HepG2 (cell line): ENCODE measurements around the gene CD68. TPM values are rescaled to one million over a fixed set of nuclear protein-coding genes. Genes with fewer than 3 reads are reported as not detected.

Experiments used
- E2F1 ChIP-seq: sonication (generic); formaldehyde crosslinking; IDR thresholded peaks from 2 replicates; pipeline ENCODE4 v1.5.0; 2020; ENCODE audit warnings: missing genetic modification reagents
- EED ChIP-seq: sonication (generic); formaldehyde crosslinking; IDR thresholded peaks from 2 replicates; pipeline ENCODE4 v1.5.0; 2020; ENCODE audit warnings: mild to moderate bottlenecking, missing genetic modification reagents
- HCFC1 ChIP-seq: fragments of 150-350 bp; IDR thresholded peaks from 2 replicates; pipeline ENCODE4 v1.6.1; 2014; ENCODE audit warnings: low read depth, low read length
- KMT2A ChIP-seq: sonication (generic); formaldehyde crosslinking; IDR thresholded peaks from 2 replicates; pipeline ENCODE4 v1.4.0; 2020; ENCODE audit warnings: missing genetic modification reagents
- MAFG ChIP-seq: sonication (generic); formaldehyde crosslinking; IDR thresholded peaks from 2 replicates; pipeline ENCODE4 v1.5.1; 2020; ENCODE audit warnings: mild to moderate bottlenecking, missing genetic modification reagents
- TFAP4 ChIP-seq: sonication (generic); IDR thresholded peaks from 2 replicates; pipeline ENCODE4 v1.6.1; 2016; ENCODE audit warnings: low read depth, borderline replicate concordance
- ZNF225 ChIP-seq: sonication (generic); formaldehyde crosslinking; IDR thresholded peaks from 2 replicates; pipeline ENCODE4 v1.4.0; 2020; ENCODE audit warnings: mild to moderate bottlenecking, missing genetic modification reagents
- ZNF687 ChIP-seq: sonication (generic); formaldehyde crosslinking; IDR thresholded peaks from 2 replicates; pipeline ENCODE4 v1.5.1; 2020; ENCODE audit warnings: mild to moderate bottlenecking, missing genetic modification reagents, moderate library complexity
- polyA plus RNA-seq, 8 experiments: library from polyadenylated mRNA; depleted of rRNA in 3 of 8; stranded (reverse) in 7 of 8; unstranded in 1 of 8; fragments of >200 nt; fragmentation: Illumina TruSeq in 4 of 8; extraction: Trizol in 4 of 8; gene quantifications; 2 replicates each; pipeline versions ENCODE4 v1.2.1 to v1.2.3, GENCODE V29; 2011 to 2016; ENCODE audit warnings: low read depth in 4 of 8, missing spikeins in 1 of 8, mixed read lengths in 1 of 8; ENCODE audit not compliant: insufficient read depth in 1 of 8
- total RNA-seq, 5 experiments: library from RNA; depleted of rRNA; stranded (reverse); fragments of >200 nt; fragmentation: Illumina TruSeq; extraction: Trizol; gene quantifications; 2 replicates each; pipeline ENCODE4 v1.2.3, GENCODE V29; 2016; ENCODE audit warnings: low read depth in 1 of 5
- TF ChIP-seq, protein P1 (sequence below): sonication (generic); formaldehyde crosslinking; IDR thresholded peaks from 2 replicates; pipeline ENCODE4 v1.4.0; 2020; ENCODE audit warnings: low read depth, mild to moderate bottlenecking, missing genetic modification reagents
- TF ChIP-seq, protein P2 (sequence below): sonication (generic); formaldehyde crosslinking; IDR thresholded peaks from 2 replicates; pipeline ENCODE4 v1.5.0; 2020; ENCODE audit warnings: mild to moderate bottlenecking, missing genetic modification reagents
- TF ChIP-seq, protein P3 (sequence below): sonication (generic); formaldehyde crosslinking; IDR thresholded peaks from 2 replicates; pipeline ENCODE4 v1.4.0; 2020; ENCODE audit warnings: missing genetic modification reagents, borderline replicate concordance

The CD68 gene
- total and polyA plus RNA-seq, 2 of the 13 experiments (the other 11 are each of a cell fraction or from before 2014, with no cell fraction given), result 10.3 to 104 TPM

DNA sequence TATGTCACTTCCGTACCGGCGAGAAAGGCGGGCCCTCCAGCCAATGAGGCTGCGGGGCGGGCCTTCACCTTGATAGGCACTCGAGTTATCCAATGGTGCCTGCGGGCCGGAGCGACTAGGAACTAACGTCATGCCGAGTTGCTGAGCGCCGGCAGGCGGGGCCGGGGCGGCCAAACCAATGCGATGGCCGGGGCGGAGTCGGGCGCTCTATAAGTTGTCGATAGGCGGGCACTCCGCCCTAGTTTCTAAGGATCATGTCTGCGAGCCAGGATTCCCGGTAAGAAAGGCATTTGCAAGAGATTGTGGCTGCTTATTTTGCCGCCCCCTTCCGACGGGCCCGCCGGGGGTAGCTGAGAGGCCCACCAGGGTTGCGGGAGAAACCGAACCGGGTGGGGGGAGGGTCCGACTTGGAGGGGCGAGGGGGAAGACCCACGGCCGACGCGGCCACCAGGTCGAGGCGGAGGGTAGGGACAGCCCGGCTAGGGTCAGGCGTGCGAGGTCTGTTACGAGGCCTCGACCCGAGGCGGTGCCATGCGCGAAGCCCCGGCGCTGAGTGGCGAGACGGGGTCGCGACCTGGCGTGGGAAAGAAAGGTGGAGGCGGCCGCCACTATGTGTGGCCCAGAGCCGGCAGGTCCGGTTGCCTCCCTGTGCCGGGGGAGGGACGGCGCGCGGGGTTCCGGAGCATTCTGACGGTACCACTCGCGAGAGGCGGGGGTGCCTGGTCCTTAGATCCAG, 6.7 kb upstream of the CD68 start (continued):
- TF ChIP-seq E2F1 (CRISPR knock-in tag) (peak; percentile 82), ZNF225 (CRISPR knock-in tag) (peak; percentile 39; the same call in 1 of the 2 replicates), EED (CRISPR knock-in tag) (0 out of 2 replicates have a peak, but pooled peaks have one; percentile 77), KMT2A (CRISPR knock-in tag) (0 out of 2 replicates have a peak, but pooled peaks have one; percentile 14), TFAP4 (peak; percentile 4; the same call in 1 of the 2 replicates), MAFG (CRISPR knock-in tag) (no peak), ZNF687 (CRISPR knock-in tag) (peak; percentile 56), HCFC1 (peak; percentile 5; the same call in 1 of the 2 replicates)
- TF ChIP-seq, protein P1, sequence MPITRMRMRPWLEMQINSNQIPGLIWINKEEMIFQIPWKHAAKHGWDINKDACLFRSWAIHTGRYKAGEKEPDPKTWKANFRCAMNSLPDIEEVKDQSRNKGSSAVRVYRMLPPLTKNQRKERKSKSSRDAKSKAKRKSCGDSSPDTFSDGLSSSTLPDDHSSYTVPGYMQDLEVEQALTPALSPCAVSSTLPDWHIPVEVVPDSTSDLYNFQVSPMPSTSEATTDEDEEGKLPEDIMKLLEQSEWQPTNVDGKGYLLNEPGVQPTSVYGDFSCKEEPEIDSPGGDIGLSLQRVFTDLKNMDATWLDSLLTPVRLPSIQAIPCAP (CRISPR knock-in tag), result no peak; the same call in 1 of the 2 replicates
- TF ChIP-seq, protein P2, sequence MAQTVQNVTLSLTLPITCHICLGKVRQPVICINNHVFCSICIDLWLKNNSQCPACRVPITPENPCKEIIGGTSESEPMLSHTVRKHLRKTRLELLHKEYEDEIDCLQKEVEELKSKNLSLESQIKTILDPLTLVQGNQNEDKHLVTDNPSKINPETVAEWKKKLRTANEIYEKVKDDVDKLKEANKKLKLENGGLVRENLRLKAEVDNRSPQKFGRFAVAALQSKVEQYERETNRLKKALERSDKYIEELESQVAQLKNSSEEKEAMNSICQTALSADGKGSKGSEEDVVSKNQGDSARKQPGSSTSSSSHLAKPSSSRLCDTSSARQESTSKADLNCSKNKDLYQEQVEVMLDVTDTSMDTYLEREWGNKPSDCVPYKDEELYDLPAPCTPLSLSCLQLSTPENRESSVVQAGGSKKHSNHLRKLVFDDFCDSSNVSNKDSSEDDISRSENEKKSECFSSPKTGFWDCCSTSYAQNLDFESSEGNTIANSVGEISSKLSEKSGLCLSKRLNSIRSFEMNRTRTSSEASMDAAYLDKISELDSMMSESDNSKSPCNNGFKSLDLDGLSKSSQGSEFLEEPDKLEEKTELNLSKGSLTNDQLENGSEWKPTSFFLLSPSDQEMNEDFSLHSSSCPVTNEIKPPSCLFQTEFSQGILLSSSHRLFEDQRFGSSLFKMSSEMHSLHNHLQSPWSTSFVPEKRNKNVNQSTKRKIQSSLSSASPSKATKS, result peak; percentile 85
- TF ChIP-seq, protein P3, sequence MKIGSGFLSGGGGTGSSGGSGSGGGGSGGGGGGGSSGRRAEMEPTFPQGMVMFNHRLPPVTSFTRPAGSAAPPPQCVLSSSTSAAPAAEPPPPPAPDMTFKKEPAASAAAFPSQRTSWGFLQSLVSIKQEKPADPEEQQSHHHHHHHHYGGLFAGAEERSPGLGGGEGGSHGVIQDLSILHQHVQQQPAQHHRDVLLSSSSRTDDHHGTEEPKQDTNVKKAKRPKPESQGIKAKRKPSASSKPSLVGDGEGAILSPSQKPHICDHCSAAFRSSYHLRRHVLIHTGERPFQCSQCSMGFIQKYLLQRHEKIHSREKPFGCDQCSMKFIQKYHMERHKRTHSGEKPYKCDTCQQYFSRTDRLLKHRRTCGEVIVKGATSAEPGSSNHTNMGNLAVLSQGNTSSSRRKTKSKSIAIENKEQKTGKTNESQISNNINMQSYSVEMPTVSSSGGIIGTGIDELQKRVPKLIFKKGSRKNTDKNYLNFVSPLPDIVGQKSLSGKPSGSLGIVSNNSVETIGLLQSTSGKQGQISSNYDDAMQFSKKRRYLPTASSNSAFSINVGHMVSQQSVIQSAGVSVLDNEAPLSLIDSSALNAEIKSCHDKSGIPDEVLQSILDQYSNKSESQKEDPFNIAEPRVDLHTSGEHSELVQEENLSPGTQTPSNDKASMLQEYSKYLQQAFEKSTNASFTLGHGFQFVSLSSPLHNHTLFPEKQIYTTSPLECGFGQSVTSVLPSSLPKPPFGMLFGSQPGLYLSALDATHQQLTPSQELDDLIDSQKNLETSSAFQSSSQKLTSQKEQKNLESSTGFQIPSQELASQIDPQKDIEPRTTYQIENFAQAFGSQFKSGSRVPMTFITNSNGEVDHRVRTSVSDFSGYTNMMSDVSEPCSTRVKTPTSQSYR (CRISPR knock-in tag), result 0 out of 2 replicates have a peak, but pooled peaks have one; percentile 44
